Gastrocnemius medialis (tissue), 4 donors: ENCODE data around the gene KCNAB1. TPM values are rescaled to one million over a fixed set of nuclear protein-coding genes. Genes with fewer than 3 reads are reported as not detected.

Experiments
- ATAC-seq, 2 donors: fragments of 150-250 bp; one replicate each; pipeline ENCODE4 v1.9.1; 2016
- DNase-seq, 2 donors: peaks; one replicate each; pipeline ENCODE4 v3.0.0-alpha.2; 2019
- H3K27ac ChIP-seq, 4 donors: fragments of 200-600 bp; sonication (generic); 1 replicate in 1 of 4; 2 replicates in 3 of 4; pipeline ENCODE4 v1.5.1; 2016 to 2018; ENCODE audit warnings: mild to moderate bottlenecking in 2 of 4, moderate library complexity in 1 of 4
- H3K27me3 ChIP-seq, 3 donors: fragments of 200-600 bp; sonication (generic) in 2 of 3; 1 replicate in 1 of 3; 2 replicates in 2 of 3; pipeline versions ENCODE4 v1.5.1 to v1.6.0; 2016 to 2019; ENCODE audit warnings: mild to moderate bottlenecking in 1 of 3, moderate library complexity in 1 of 3
- H3K36me3 ChIP-seq, 2 donors: fragments of 200-600 bp; sonication (generic) in 1 of 2; one replicate each; pipeline ENCODE4 v1.5.1; 2017 to 2018
- H3K4me1 ChIP-seq, 2 donors: fragments of 200-600 bp; sonication (generic) in 1 of 2; one replicate each; pipeline ENCODE4 v1.5.1; 2016 to 2017; ENCODE audit warnings: mild to moderate bottlenecking in 2 of 2
- H3K4me3 ChIP-seq, 4 donors: fragments of 200-600 bp; sonication (generic) in 3 of 4; 1 replicate in 1 of 4; 2 replicates in 3 of 4; pipeline ENCODE4 v1.5.1; 2016 to 2019; ENCODE audit warnings: mild to moderate bottlenecking in 2 of 4
- H3K9me3 ChIP-seq, 3 donors: fragments of 200-600 bp; sonication (generic) in 2 of 3; 1 replicate in 1 of 3; 2 replicates in 2 of 3; pipeline ENCODE4 v1.5.1; 2016 to 2019
- CTCF ChIP-seq, 5 experiments: fragments of 450-650 bp in 3 of 5; fragments of 200-600 bp in 2 of 5; sonication (generic) in 2 of 5; IDR thresholded peaks in 4 of 5; conservative IDR thresholded peaks in 1 of 5; 1 replicate in 4 of 5; 2 replicates in 1 of 5; pipeline ENCODE4 v1.5.1; 2016 to 2019; ENCODE audit warnings: antibody characterized with exemption in 5 of 5, mild to moderate bottlenecking in 3 of 5, moderate library complexity in 3 of 5
- POLR2A ChIP-seq, 2 donors: fragments of 450-650 bp; IDR thresholded peaks; one replicate each; pipeline ENCODE4 v1.6.1; 2017; ENCODE audit warnings: antibody characterized with exemption in 2 of 2, mild to moderate bottlenecking in 2 of 2, moderate library complexity in 2 of 2
- in situ Hi-C, 4 donors: fragments of 200-750 bp; cut with MboI; loops; one replicate each; pipeline versions ENCODE4 v1.15.0 to v1.8.0; 2017; ENCODE audit warnings: low sequenced_read_pairs in 4 of 4
- intact Hi-C: fragments of 100-400 bp; cut with DNase I; formaldehyde crosslinking; loops from one replicate; pipeline ENCODE4 v1.15.1; 2023; ENCODE audit warnings: low total_unique reads
- total RNA-seq, 4 donors: library from RNA; depleted of rRNA; stranded (reverse); fragments of >200 nt; gene quantifications; one replicate each; pipeline versions ENCODE4 v1.1.0 to v1.2.3, GENCODE V29; 2016

The KCNAB1 gene
- total RNA-seq, 4 donors from 2014 or later, result 0.46 to 3.6 (median 1.9) TPM

GRCh38 chr3:156400735-156401134 lies 280.4 kb downstream of the KCNAB1 start:
- H3K27ac ChIP-seq, result no peak overlapping the region
- no peaks in the 10 kb centered on the region for H3K36me3 ChIP-seq
- no peak overlapping the region for H3K4me3 ChIP-seq
- no peak for ATAC-seq
- no peak for DNase-seq
- intact Hi-C loops, result no loop called here
- TF ChIP-seq POLR2A (IDR thresholded peaks at IDR 0.05), result no peak
- no peak for TF ChIP-seq CTCF (IDR thresholded peaks at IDR 0.05 in 4 of 5, conservative IDR thresholded peaks at IDR 0.05 in 1 of 5)
- H3K4me1 ChIP-seq, result no peaks in the 10 kb centered on the region
- no peaks in the 10 kb centered on the region for H3K9me3 ChIP-seq
- in situ Hi-C loops, result no loop called here
- no peaks in the 10 kb centered on the region for H3K27me3 ChIP-seq

- in situ Hi-C loops (no loop called here), intact Hi-C loops (no loop called here)
- TF ChIP-seq POLR2A (IDR thresholded peaks at IDR 0.05) (no peak), CTCF (IDR thresholded peaks at IDR 0.05 in 4 of 5, conservative IDR thresholded peaks at IDR 0.05 in 1 of 5) (no peak)
- no peak for ATAC-seq
- Histone ChIP-seq H3K9me3 (no peaks in the 10 kb centered on the region), H3K36me3 (no peaks in the 10 kb centered on the region), H3K4me1 (no peaks in the 10 kb centered on the region), H3K27me3 (no peaks in the 10 kb centered on the region), H3K4me3 (no peak overlapping the region), H3K27ac (no peak overlapping the region)
- no peak for DNase-seq
Measured at GRCh38 chr3:156404217-156404616, 283.8 kb downstream of the KCNAB1 start.

GRCh38 chr3:156406393-156406792 lies 286.0 kb downstream of the KCNAB1 start:
- intact Hi-C loops (no loop called here), in situ Hi-C loops (no loop called here)
- Histone ChIP-seq H3K4me1 (no peaks in the 10 kb centered on the region), H3K27ac (no peak overlapping the region), H3K27me3 (no peaks in the 10 kb centered on the region), H3K9me3 (no peaks in the 10 kb centered on the region), H3K4me3 (no peak overlapping the region), H3K36me3 (no peaks in the 10 kb centered on the region)
- DNase-seq (no peak), ATAC-seq (no peak)
- TF ChIP-seq CTCF (IDR thresholded peaks at IDR 0.05 in 4 of 5, conservative IDR thresholded peaks at IDR 0.05 in 1 of 5), result no peak
- TF ChIP-seq POLR2A (IDR thresholded peaks at IDR 0.05), result no peak

- H3K27me3 ChIP-seq, result no peaks in the 10 kb centered on the region
- H3K9me3 ChIP-seq, result no peaks in the 10 kb centered on the region
- in situ Hi-C loops, result no loop called here
- TF ChIP-seq POLR2A (IDR thresholded peaks at IDR 0.05), result no peak
- TF ChIP-seq CTCF (IDR thresholded peaks at IDR 0.05 in 4 of 5, conservative IDR thresholded peaks at IDR 0.05 in 1 of 5), result no peak
- ATAC-seq, result no peak
- intact Hi-C loops, result no loop called here
- no peaks in the 10 kb centered on the region for H3K36me3 ChIP-seq
- DNase-seq, result no peak
- no peaks in the 10 kb centered on the region for H3K4me1 ChIP-seq
- H3K4me3 ChIP-seq, result no peak overlapping the region
- H3K27ac ChIP-seq, result no peak overlapping the region
Measured at GRCh38 chr3:156407617-156408225, 287.3 kb downstream of the KCNAB1 start.

GRCh38 chr3:156409694-156410093 lies 289.3 kb downstream of the KCNAB1 start:
- Histone ChIP-seq H3K27ac (no peak overlapping the region), H3K4me3 (no peak overlapping the region), H3K36me3 (no peaks in the 10 kb centered on the region), H3K9me3 (no peaks in the 10 kb centered on the region), H3K27me3 (no peaks in the 10 kb centered on the region), H3K4me1 (peaks cover 0 to 5% of the 10 kb centered on the region in 2 donors)
- intact Hi-C loops, result no loop called here
- no peak for DNase-seq
- no peak for ATAC-seq
- in situ Hi-C loops, result no loop called here
- TF ChIP-seq POLR2A (IDR thresholded peaks at IDR 0.05) (no peak), CTCF (IDR thresholded peaks at IDR 0.05 in 4 of 5, conservative IDR thresholded peaks at IDR 0.05 in 1 of 5) (no peak)
